Measurements from ENCODE around the gene CGREF1.

CGREF1 gene

DNA sequence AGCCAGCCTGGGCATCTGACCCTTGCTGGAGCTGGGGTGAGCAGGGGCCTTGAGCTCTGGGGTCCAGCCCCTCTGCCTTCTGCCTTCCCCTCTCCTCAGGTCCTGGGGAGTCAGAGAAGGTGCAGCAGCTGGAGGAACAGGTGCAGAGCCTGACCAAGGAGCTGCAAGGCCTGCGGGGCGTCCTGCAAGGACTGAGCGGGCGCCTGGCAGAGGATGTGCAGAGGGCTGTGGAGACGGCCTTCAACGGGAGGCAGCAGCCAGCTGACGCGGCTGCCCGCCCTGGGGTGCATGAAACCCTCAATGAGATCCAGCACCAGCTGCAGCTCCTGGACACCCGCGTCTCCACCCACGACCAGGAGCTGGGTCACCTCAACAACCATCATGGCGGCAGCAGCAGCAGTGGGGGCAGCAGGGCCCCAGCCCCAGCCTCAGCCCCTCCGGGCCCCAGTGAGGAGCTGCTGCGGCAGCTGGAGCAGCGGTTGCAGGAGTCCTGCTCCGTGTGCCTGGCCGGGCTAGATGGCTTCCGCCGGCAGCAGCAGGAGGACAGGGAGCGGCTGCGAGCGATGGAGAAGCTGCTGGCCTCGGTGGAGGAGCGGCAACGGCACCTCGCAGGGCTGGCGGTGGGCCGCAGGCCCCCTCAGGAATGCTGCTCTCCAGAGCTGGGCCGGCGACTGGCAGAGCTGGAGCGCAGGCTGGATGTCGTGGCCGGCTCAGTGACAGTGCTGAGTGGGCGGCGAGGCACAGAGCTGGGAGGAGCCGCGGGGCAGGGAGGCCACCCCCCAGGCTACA lies 36.8 kb downstream of the CGREF1 start:
- no peak overlapping the region; the same call in 1 of the 2 replicates for H3K4me3 ChIP-seq (ENCODE audit: low read depth, low read length)
- TF ChIP-seq CTCF (IDR thresholded peaks at IDR 0.05; ENCODE audit: insufficient read depth, low read depth, low read length, missing control alignments) = no peak
- DNase-seq (ENCODE audit: low read depth) = no peak

DNA sequence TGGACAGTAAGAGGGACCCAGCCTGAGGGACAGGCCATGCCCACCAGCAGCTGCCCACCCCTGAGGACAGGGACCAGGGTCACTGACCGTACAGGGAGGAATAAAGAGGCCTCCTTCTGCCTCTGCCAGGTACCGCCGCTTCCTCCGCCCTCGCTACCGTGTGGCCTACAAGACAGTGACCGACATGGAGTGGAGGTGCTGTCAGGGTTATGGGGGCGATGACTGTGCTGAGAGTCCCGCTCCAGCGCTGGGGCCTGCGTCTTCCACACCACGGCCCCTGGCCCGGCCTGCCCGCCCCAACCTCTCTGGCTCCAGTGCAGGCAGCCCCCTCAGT lies 38.4 kb downstream of the CGREF1 start:
- no peak for DNase-seq (ENCODE audit: low read depth)
- no peak for TF ChIP-seq CTCF (IDR thresholded peaks at IDR 0.05; ENCODE audit: insufficient read depth, low read depth, low read length, missing control alignments)
- no peak overlapping the region for H3K4me3 ChIP-seq (ENCODE audit: low read depth, low read length)

DNA sequence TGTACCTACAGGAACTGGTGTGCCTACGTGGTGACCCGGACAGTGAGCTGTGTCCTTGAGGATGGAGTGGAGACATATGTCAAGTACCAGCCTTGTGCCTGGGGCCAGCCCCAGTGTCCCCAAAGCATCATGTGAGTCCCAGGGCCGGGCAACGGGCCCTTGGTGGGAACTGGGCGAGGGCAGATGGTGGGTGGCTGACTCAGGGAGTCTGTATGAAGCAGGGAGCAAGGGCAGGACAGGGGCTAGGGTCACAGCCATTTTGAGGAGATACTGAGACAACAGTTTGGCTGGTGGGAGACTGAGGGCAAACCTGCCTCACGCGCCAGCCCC lies 38.8 kb downstream of the CGREF1 start:
- H3K4me3 ChIP-seq (ENCODE audit: low read depth, low read length) = no peak overlapping the region

DNA sequence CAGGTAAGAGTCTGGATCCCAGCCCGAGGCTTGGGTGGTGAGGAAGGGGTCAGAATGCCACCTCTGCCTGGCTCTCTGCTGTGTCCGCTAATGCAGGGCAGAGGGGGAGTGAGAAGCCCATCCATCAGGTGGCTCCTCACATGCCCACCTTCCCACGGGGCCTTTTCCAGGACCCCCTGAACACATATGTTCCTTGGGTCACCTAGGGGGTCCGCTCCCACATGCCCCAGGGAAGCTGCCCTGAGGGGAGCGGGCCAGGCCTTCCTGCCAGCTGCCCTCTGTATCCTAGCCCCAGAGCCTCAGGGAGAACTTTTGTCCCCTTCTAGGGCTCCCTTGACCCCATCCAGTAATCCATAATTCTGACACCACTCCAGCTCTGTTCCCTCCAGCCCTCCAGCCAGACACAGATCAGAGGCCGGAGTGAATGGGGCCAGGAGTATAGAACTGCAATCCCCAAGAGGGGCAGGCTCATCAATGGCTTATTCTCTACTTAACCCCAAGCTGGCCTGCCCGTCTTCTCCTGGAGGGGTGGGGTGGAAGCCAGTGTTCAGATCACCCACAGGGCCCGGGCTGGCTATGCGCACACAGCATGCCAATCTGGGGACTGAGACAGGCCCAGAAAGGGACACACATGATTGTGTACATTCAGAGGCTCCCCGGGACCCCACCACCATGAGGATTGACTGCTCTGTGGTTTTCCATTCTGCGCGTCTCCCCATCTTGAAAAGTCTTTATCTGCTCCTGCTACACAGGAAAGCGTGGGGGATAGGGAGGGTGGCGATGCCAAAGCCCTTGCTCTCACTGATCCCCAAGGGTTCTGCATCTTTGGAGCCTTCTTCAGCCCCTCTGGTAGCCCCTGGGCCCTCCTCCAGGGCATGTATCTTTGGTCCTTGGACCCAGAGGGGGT lies 39.4 kb downstream of the CGREF1 start:
- H3K4me3 ChIP-seq (ENCODE audit: low read depth, low read length) = no peak overlapping the region
- TF ChIP-seq CTCF (IDR thresholded peaks at IDR 0.05; ENCODE audit: insufficient read depth, low read depth, low read length, missing control alignments) = no peak

More for the DNA sequence above, 38.8 kb downstream of the CGREF1 start:
- no peak for DNase-seq (ENCODE audit: low read depth)
- TF ChIP-seq CTCF (IDR thresholded peaks at IDR 0.05; ENCODE audit: insufficient read depth, low read depth, low read length, missing control alignments) = no peak

DNA sequence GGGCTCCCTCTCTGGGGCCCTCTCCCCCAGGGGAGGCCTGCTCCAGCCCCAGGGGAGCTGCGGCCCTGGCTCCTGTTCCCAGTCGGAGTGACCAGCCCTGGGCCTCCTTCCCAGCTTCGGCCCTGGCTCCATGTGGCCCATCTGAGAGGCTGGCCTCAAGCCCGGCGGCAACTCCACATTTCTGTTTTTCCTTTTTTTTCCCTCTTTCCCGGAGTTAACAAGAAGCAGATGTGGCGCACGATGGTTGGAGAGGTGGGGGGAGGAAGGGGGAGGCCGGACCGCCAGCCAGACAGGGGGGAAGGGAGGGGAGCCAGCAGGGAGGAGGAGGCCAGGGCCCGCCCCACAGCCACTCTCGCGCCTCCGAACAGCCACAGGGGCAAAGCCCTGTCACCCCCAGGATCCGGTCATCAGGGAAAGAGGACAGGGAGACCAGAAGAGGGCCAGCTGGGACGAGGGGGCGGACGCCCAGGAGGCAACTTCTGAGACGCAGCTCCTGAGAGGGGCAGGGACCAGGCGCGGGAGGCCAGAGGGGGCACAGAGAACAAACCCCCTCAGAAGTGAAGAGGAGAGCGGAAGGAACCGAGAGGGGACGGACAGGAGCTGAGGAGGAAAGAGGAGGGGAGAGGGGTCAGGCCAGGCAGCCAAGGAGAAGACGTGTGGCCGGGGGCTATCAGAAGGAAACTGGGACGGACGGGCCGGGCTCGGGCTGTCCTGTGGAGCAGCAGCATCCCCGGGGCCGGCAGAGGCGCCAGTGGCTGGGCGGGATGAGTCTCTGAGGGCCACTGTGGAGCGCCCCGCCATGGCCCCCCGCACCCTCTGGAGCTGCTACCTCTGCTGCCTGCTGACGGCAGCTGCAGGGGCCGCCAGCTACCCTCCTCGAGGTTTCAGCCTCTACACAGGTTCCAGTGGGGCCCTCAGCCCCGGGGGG lies 40.4 kb downstream of the CGREF1 start, which contains the start of gene EMILIN1:
Gene EMILIN1, plus strand, starts transcription at position 349 of the 928 bp plus-strand sequence. Its CDS starts 451 bp downstream, at position 800.
- DNase-seq (ENCODE audit: low read depth) = no peak
- H3K4me3 ChIP-seq (ENCODE audit: low read depth, low read length) = no peak within 1 kb of the TSS
- TF ChIP-seq CTCF (IDR thresholded peaks at IDR 0.05; ENCODE audit: insufficient read depth, low read depth, low read length, missing control alignments) = no peak

More for the DNA sequence above, 39.4 kb downstream of the CGREF1 start:
- no peak for DNase-seq (ENCODE audit: low read depth)

DNA sequence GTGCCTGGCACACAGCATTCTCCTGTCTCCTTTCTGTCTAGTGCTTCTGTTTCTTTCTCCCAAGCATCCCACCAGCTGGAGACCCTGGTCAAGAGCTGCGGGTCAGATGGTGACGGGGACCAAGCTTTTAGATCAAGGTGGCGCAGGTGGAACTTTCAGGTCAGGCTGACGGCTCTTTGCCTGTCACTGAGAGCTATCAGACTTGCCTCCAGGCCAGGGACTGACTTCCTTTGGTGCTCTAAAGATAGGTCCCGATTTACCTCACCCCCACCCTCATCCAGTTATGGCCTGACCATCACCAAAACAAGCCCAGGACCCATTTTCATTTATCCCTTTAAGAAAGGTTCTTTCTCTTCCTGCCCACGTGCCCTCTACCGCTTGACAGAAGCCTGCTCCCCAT lies 41.7 kb downstream of the CGREF1 start:
- no peak for TF ChIP-seq CTCF (IDR thresholded peaks at IDR 0.05; ENCODE audit: insufficient read depth, low read depth, low read length, missing control alignments)
- no peak for DNase-seq (ENCODE audit: low read depth)
- no peak overlapping the region for H3K4me3 ChIP-seq (ENCODE audit: low read depth, low read length)

All from GM12865 (cell line).